Urinary bladder (tissue), 4 donors: ENCODE measurements around the gene RIOK2. TPM values are rescaled to one million over a fixed set of nuclear protein-coding genes. Genes with fewer than 3 reads are reported as not detected.
A peak's percentile ranks its signal among the peaks of the same experiment; 100 is the strongest.
"Not testable (repeated sequence)": the region's sequence is repeated elsewhere in the genome, so short reads cannot be mapped to it uniquely, and the experiment has no call there.

Experiments used
- DNase-seq: peaks from one replicate; pipeline ENCODE4 v3.0.0-alpha.2; 2015; ENCODE audit errors: extremely low spot score
- H3K27ac ChIP-seq: one replicate; pipeline ENCODE4 v1.5.1; 2013; ENCODE audit warnings: low read depth, mild to moderate bottlenecking, moderate library complexity
- H3K36me3 ChIP-seq: one replicate; pipeline ENCODE4 v1.6.1; 2013; ENCODE audit warnings: mild to moderate bottlenecking, moderate library complexity; ENCODE audit not compliant: insufficient read depth
- H3K4me1 ChIP-seq: one replicate; pipeline ENCODE4 v1.6.1; 2013; ENCODE audit warnings: mild to moderate bottlenecking, moderate library complexity; ENCODE audit not compliant: insufficient read depth
- H3K4me3 ChIP-seq: one replicate; pipeline ENCODE4 v1.5.1; 2013; ENCODE audit warnings: low read depth, low read length
- WGBS: extraction: QIAGEN DNeasy Blood & Tissue Kit; methylation state at CpG from one replicate; pipeline ENCODE4 v1.1.7; 2013; 5-methylcytosine and 5-hydroxymethylcytosine counted together
- polyA plus RNA-seq: library from polyadenylated mRNA; stranded (reverse); fragments of 200-250 nt; gene quantifications from one replicate; pipeline ENCODE4 v1.2.3, GENCODE V29; 2013
- total RNA-seq: library from RNA; depleted of rRNA; stranded (reverse); fragments of >200 nt; gene quantifications from one replicate; pipeline ENCODE4 v1.2.3, GENCODE V29; 2014
- donor health status: healthy with polysubstance abuse.
- donor health status: healthy.

RIOK2 gene
- total and polyA plus RNA-seq, 2 donors, result 10.2 to 38.8 TPM

DNA sequence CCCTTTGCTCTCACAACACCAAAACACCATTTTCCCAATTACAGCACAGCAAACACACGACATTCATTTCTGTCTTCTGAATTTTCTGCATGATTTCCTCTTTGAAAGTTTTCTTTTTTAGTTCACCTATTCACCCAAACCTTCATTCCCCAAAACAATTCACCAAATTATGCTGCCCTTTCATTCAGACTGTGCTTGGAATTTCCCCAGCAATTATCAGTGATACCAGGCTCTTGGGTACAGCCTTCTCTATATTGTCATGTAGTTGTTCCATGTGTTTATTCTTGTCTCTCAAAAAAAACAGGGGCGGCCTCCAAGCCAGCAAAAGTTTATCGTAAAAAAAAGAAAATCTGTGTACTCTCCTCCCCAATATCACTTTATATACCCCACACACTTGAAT is 31.7 kb downstream of the RIOK2 start:
- Histone ChIP-seq H3K27ac (no peak overlapping the region), H3K36me3 (no peaks in the 10 kb centered on the region), H3K4me3 (no peak overlapping the region), H3K4me1 (no peaks in the 10 kb centered on the region)
- no peak for DNase-seq
- WGBS, result 89% methylated on average over 3 of the region's 3 CpGs

DNA sequence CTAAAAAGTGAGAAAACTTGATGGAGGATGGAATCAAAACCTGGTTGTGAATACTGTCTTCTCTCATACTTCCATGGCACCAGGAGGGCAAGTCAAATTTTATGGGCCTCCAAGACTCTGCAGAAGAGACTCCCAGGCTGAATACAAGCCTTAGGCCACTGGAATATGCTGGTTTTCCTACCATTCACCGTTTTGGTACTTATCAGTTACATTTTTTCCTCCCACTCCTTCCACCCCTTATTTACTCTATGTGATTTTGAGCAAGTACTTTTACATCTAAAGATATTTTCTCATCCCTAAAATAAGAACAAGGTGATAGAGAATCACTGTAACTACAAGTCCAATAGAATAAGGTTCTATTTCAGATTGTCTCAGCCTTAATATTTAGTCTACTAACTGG is 32.6 kb downstream of the RIOK2 start:
- no peak for DNase-seq
- Histone ChIP-seq H3K4me1 (no peaks in the 10 kb centered on the region), H3K27ac (no peak overlapping the region), H3K36me3 (no peaks in the 10 kb centered on the region), H3K4me3 (no peak overlapping the region)
- WGBS, result 65% methylated on average over 1 of the region's 1 CpG

DNA sequence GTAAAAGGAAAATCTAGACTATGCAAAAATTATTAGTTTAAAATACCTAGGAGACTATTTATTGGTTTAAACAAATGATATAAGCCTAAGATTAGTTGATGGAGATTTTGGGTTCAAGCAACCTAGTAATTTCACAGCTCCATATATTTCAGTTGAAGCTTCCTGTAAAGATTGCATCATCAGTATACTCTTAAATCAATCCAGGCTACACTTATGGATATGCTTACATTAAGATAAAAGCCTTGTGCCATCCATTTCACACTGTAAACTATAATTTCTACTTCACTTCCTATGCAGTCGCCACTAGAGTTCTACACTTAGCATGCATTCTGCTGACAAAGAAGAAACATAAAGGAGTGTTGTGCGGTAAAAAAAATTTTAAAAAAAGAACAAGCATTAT is 33.3 kb downstream of the RIOK2 start:
- H3K4me3 ChIP-seq, result no peak overlapping the region
- 76% methylated on average over 2 of the region's 2 CpGs for WGBS
- no peaks in the 10 kb centered on the region for H3K4me1 ChIP-seq
- H3K27ac ChIP-seq, result no peak overlapping the region
- DNase-seq, result no peak
- H3K36me3 ChIP-seq, result no peaks in the 10 kb centered on the region

DNA sequence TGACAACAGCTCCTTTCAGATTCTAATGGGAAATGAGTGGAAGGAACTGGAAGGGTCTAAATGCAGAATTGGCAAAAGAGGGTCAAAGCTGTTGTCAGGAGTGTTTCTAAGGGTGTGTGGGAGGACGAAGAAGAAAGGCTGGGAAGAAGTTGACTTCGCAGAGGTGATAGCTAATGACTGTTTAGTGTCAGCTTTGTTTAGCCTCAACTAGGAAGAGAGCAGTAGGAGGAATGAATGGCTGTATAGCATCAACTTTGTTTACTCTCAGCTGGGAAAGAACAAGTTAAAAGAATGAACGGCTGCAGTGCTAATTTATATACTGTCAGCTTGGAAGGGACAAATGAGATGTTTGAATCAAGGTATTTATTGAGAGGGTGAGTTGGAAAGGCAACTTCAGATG is 34.8 kb downstream of the RIOK2 start:
- WGBS, result 29% methylated on average over 3 of the region's 3 CpGs
- no peak overlapping the region for H3K27ac ChIP-seq
- DNase-seq, result no peak
- H3K4me1 ChIP-seq, result no peaks in the 10 kb centered on the region
- no peak overlapping the region for H3K4me3 ChIP-seq
- H3K36me3 ChIP-seq, result no peaks in the 10 kb centered on the region

DNA sequence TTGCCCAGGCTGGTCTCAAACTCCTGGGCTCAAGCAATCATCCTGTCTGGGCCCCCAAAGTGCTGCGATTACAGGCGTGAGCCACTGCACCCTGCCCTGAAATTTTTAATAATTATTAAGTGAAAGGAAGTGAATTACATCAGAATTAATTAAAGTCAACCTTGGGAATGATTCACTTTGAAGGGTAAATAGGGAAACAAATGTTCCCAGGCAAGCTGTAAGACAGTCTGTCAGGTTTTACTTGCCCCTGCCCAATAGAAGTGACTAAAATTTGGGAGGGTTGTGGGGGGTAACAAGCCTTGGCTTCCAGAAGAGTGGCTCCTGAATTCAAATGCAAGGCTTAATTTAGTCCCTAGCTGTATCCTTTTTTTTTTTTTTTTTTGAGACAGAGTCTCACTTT is 39.3 kb downstream of the RIOK2 start:
- no peaks in the 10 kb centered on the region for H3K4me1 ChIP-seq
- no peak overlapping the region for H3K4me3 ChIP-seq
- no peaks in the 10 kb centered on the region for H3K36me3 ChIP-seq
- DNase-seq, result no peak
- WGBS, result 95% methylated on average over 2 of the region's 2 CpGs
- H3K27ac ChIP-seq, result no peak overlapping the region

DNA sequence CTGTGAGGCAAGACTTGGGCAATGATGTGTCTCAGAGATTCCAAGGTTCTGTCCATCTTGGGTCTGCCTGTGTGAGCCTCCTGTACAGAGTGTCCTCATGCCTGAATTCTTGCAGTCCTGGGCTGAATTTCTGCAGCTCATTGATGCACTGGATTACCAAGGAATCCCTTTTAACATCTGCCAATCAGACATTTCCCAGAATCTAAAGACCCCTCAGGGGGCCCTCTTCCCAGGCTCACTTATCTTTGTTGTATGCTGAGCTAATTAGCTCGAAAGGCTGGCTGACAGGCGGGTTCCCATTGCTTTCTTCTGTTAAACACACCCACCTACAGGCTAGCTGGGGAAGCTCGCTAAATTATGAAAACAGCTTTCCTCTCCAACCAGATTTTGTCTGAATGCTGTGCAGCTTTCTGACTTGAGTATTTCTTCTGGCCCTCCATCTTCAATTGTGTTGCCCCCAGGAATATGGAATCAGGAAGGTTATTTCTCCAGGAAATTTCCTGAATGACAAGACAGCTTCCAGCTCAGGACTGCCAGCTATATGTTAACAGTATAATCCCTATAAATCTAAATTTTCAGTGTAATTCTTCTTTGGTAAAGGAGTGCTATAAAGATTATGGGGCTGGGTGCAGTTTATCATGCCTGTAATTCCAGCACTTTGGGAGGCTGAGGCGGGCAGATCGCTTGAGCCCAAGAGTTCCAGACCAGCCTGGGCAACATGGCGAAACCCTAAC is 40.4 kb downstream of the RIOK2 start, which contains the start of gene LIX1:
Gene LIX1 (minus strand): TSS at position 91 of the 734 bp plus-strand sequence. CDS start 35 bp downstream, at position 56.
- Histone ChIP-seq H3K36me3 (no peaks in the 10 kb centered on the region), H3K4me3 (no peak within 1 kb of the TSS), H3K27ac (no peak within 1 kb of the TSS), H3K4me1 (no peaks in the 10 kb centered on the region)
- DNase-seq, result peak; percentile 35
- WGBS, result 41% methylated on average over 6 of the region's 6 CpGs

DNA sequence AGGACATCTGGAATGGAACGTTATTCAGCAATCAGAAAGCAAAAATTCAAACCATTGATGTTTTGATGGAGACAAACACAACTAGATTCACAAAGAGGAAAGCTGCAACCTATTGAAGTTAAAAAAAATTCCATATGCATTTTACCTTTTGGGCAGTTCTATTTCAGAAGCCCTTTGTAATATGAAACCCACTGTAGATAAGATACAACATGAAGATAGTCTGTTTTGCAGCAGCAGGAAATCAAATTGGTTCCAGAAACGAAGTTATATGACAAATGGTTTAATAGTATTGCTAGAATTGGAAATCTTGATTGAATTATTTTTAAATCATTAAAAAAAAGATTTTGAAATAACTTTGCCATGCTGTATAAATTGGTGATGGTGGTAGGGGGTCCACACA is 41.5 kb downstream of the RIOK2 start:
- Histone ChIP-seq H3K36me3 (no peaks in the 10 kb centered on the region), H3K27ac (no peak overlapping the region), H3K4me1 (no peaks in the 10 kb centered on the region), H3K4me3 (no peak overlapping the region)
- 71% methylated on average over 2 of the region's 2 CpGs for WGBS
- DNase-seq, result no peak

DNA sequence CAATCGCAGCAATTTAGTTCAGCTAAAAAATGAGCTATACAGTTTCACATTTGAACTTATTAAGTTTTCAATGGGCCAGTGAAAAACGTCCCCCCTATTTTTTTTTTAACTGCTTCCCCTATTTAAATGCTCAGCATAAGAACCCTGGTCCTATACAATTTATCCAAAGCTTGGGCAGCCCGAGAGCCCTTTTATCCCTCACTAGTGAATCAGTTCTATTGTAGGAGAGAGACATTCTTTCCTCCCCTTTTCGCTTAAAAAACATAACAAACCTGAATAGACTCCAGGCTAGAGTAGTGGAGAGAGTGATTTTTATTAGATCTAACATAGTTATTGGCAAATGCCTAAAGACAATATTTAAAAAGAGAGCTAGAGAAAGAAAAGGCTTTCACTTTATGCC is 42.0 kb downstream of the RIOK2 start:
- WGBS, result 40% methylated on average over 4 of the region's 4 CpGs
- Histone ChIP-seq H3K4me3 (no peak overlapping the region), H3K4me1 (no peaks in the 10 kb centered on the region), H3K36me3 (no peaks in the 10 kb centered on the region), H3K27ac (no peak overlapping the region)
- no peak for DNase-seq

DNA sequence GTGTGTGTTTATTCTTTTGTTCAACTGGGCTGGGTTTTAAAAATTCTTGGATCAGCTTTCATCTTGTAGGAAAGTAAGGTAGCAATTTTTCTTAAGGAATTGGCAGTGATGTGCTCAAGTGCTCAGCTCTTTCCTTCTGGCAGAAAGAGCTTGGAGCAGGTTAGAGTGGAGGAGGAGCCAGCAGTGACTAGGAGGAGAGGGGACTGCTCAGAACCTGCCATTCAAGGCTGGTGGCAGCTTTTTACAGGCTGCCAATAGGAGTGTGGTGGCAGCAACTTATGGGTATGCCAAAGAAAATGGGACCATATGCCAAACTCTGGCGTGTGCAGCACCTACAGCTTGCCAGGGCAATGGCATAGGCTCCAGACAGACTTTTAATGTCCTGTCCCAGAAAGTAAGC is 42.8 kb downstream of the RIOK2 start:
- H3K4me3 ChIP-seq, DNase-seq, H3K27ac ChIP-seq, H3K4me1 ChIP-seq, H3K36me3 ChIP-seq: not testable (repeated sequence)
- 35% methylated on average over 1 of the region's 1 CpG for WGBS

DNA sequence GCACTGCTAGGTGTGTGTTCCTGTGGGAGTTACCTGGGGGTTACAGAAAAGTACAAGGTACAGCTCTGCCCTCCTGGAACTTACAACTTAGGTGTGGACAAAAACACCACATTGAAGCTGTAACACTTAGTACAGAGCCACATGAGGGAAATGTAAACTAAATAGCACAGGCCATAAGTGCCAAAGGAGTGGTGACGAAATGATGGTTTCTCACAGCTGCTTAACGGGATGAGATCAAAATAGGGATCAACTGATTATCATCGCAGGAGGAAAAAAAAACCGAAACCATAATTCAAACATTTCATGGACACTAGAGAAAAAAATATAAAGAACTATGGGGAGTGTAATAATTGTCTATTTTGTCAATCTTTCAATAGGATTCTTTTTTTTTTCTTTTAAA is 46.6 kb downstream of the RIOK2 start:
- DNase-seq, result no peak
- Histone ChIP-seq H3K4me1 (no peaks in the 10 kb centered on the region), H3K27ac (no peak overlapping the region), H3K4me3 (no peak overlapping the region), H3K36me3 (no peaks in the 10 kb centered on the region)
- WGBS, result 60% methylated on average over 4 of the region's 4 CpGs

DNA sequence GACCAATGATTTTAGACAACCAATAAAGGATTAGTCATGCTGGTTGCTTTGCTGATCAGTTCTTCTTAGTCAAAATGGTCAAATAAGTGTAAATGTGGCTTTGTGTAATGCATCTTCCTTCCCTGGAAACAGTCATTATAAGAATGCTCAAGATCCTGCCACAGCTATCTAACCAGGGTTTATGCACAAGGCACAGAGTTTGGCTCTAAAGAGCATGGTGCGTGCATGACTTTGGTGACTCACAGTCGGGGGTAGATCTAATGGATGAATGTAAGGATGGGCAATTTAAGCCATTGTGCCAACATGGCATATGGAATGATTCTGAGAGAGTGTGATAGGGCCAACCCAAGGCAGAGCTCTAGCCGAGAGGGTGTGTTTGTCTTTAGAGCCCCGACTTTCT is 47.2 kb downstream of the RIOK2 start:
- WGBS, result 80% methylated on average over 4 of the region's 4 CpGs
- Histone ChIP-seq H3K27ac (no peak overlapping the region), H3K36me3 (no peaks in the 10 kb centered on the region), H3K4me1 (no peaks in the 10 kb centered on the region), H3K4me3 (no peak overlapping the region)
- no peak for DNase-seq

DNA sequence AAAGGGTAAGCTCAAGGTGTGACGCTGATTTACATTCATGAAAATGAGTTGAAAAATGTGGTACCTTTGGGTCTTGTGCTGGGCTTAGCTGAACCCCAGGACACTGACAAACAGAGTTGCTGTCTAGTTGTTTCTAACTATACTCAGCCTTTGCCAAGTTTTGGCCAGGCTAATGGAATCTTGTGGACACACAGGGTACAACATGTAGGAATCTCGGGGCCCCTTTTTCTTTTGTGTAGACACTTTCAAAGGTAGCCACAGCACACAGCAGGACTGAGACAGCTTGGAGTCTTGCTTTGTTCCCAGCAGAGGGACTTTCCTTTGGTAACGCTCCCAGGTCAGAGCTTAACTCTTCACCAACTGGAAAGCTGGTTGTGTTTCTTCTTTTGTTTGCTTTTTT is 48.4 kb downstream of the RIOK2 start:
- H3K27ac ChIP-seq, result no peak overlapping the region
- no peaks in the 10 kb centered on the region for H3K36me3 ChIP-seq
- 76% methylated on average over 3 of the region's 3 CpGs for WGBS
- DNase-seq, result no peak
- H3K4me3 ChIP-seq, result no peak overlapping the region
- H3K4me1 ChIP-seq, result no peaks in the 10 kb centered on the region

DNA sequence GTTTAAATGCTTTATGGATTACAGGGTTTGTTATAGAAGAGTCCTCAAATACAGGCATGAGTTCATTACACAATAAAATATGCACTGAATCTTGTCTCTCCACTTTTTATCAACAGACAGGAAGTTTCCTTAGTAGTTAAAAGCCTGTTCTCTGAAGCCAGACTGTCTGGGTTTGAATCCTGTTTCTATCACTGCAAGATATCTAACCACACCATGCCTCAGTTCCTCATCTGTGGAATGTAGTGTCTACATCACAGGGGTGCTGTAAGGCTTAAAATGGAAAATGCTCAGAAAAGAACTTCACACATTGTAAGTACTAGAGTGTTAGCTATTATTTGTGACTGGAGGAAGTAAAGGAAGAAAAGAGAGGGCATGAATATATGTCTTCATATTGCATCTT is 49.9 kb downstream of the RIOK2 start:
- no peaks in the 10 kb centered on the region for H3K36me3 ChIP-seq
- H3K4me1 ChIP-seq, result no peaks in the 10 kb centered on the region
- no peak overlapping the region for H3K4me3 ChIP-seq
- H3K27ac ChIP-seq, result no peak overlapping the region
- no peak for DNase-seq

DNA sequence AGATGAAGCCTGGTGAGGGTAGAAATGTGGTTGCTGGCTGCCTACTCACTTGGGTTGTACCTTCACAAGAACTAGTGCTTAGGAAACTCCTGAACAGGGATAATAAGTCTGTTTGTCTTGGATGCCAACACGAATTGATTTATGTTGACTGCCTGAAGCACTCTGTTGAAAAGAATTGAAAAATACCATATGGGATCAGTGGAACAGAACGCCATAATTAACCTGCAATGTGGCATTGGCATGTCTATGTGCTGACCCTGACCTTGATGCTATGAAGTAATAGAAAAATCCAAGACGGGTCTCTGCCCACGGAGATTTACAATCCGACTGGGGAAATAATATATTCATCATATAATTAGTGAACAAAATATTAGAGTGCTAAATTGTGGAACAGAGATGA is 51.1 kb downstream of the RIOK2 start:
- H3K4me1 ChIP-seq, result no peaks in the 10 kb centered on the region
- WGBS, result 67% methylated on average over 5 of the region's 5 CpGs
- no peak for DNase-seq
- H3K36me3 ChIP-seq, result no peaks in the 10 kb centered on the region
- no peak overlapping the region for H3K27ac ChIP-seq
- H3K4me3 ChIP-seq, result no peak overlapping the region
